Natural killer cell (primary cell): Measurements from ENCODE around the gene PDE10A. TPM values are rescaled to one million over a fixed set of nuclear protein-coding genes. Genes with fewer than 3 reads are reported as not detected.

Experiments
- ATAC-seq, 3 donors: fragments of 150-1000 bp in 2 of 3; fragments of 200-7000 bp in 1 of 3; cut with Tn5 transposase; 1 replicate in 1 of 3; 2 replicates in 2 of 3; pipeline ENCODE4 v1.10.0; 2021; ENCODE audit warnings: mild to moderate bottlenecking in 2 of 3, moderate library complexity in 2 of 3
- DNase-seq, 2 donors: peaks; one replicate each; pipeline versions ENCODE4 v3.0.0 to v3.0.0-alpha.2; 2013 to 2021; ENCODE audit warnings: mixed read lengths in 1 of 2
- H3K27ac ChIP-seq: one replicate; pipeline ENCODE4 v1.5.1; 2013; ENCODE audit warnings: mild to moderate bottlenecking, low read length
- H3K27me3 ChIP-seq: one replicate; pipeline ENCODE4 v1.6.1; 2013; ENCODE audit warnings: low read length; ENCODE audit not compliant: control insufficient read depth, insufficient read depth
- H3K36me3 ChIP-seq: one replicate; pipeline ENCODE4 v1.6.1; 2013; ENCODE audit warnings: low read length; ENCODE audit not compliant: control insufficient read depth, insufficient read depth
- H3K4me1 ChIP-seq: one replicate; pipeline ENCODE4 v1.6.1; 2013; ENCODE audit warnings: low read length; ENCODE audit not compliant: control insufficient read depth, insufficient read depth
- H3K4me3 ChIP-seq: one replicate; pipeline ENCODE4 v1.5.1; 2013; ENCODE audit warnings: low read length
- H3K9me3 ChIP-seq: one replicate; pipeline ENCODE4 v1.6.1; 2013; ENCODE audit warnings: low read length; ENCODE audit not compliant: control insufficient read depth, insufficient read depth
- H3K27ac Mint-ChIP-seq, 2 donors: one replicate each; pipeline ENCODE4 v1.8.0; 2022; ENCODE audit warnings: mild to moderate bottlenecking in 2 of 2, mixed read lengths in 2 of 2, moderate library complexity in 1 of 2
- H3K27me3 Mint-ChIP-seq, 2 donors: one replicate each; pipeline ENCODE4 v1.8.0; 2022; ENCODE audit warnings: low read depth in 2 of 2, mixed read lengths in 2 of 2
- H3K36me3 Mint-ChIP-seq: one replicate; pipeline ENCODE4 v1.8.0; 2022; ENCODE audit warnings: mixed read lengths
- H3K4me1 Mint-ChIP-seq, 2 donors: one replicate each; pipeline ENCODE4 v1.8.0; 2022; ENCODE audit warnings: mixed read lengths in 2 of 2
- H3K4me3 Mint-ChIP-seq: one replicate; pipeline ENCODE4 v1.8.0; 2022; ENCODE audit warnings: mild to moderate bottlenecking, moderate library complexity, mixed read lengths
- H3K9me3 Mint-ChIP-seq, 2 donors: one replicate each; pipeline ENCODE4 v1.8.0; 2022; ENCODE audit warnings: mixed read lengths in 2 of 2
- WGBS: methylation state at CpG from one replicate; pipeline ENCODE4 v1.1.7; 2013; ENCODE audit warnings: missing lambda C conversion rate; ENCODE audit not compliant: insufficient coverage; 5-methylcytosine and 5-hydroxymethylcytosine counted together
- intact Hi-C: fragments of 100-400 bp; cut with micrococcal nuclease; formaldehyde crosslinking; loops from one replicate; pipeline ENCODE4 v1.14.2; 2022
- total RNA-seq, 4 donors: library from RNA; stranded (reverse); fragments of 120-200 nt in 1 of 4; gene quantifications; one replicate each; pipeline versions ENCODE4 v1.2.3 to v1.2.4, GENCODE V29; 2013 to 2022
- TF ChIP-seq, protein P1 (sequence below): fragments of 200-600 bp; IDR thresholded peaks from one replicate; pipeline ENCODE4 v1.8.0; 2022; ENCODE audit warnings: antibody characterized with exemption

PDE10A gene
- total RNA-seq, 3 donors from 2014 or later (not counting 1 experiment from before 2014, with no cell fraction given): not detected

DNA sequence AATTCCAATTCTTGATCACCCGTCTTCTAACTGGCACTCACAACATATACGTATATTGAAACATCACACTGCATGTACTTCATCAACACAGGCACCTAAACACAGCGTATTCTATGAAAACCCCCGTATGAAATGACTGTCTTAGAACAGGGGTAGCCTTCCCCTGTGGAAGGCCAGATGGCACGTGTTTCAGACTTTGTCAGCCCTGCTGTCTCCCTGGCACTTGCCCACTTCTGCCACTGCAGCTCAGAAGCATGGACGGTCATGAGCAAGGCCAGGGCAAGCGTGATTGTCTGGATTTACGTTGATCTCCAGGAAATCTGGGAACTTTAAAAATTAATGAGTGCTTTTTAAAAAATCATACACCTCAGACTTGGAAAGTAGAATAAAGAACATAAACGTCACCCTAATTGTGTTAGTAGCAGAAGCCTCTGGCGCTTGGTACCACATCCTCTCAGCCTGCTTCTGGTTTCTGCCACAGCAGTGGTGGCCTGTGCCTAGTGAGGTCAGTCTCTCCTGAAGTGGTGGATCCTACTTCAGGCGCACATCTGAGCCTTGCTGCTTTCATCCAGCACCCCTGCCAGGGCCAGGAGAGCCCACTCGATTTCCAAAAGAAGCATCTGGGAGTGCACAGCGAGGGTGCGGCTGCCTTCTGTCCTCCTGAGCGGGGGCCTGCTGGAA is 18.3 kb downstream of the PDE10A start:
- no peaks in the 10 kb centered on the region for H3K27me3 ChIP-seq
- no peak for DNase-seq
- Mint-ChIP-seq H3K4me1 (no peaks in the 10 kb centered on the region), H3K4me3 (no peak overlapping the region), H3K27ac (no peak overlapping the region), H3K9me3 (no peaks in the 10 kb centered on the region), H3K27me3 (peaks cover 0 to 5% of the 10 kb centered on the region in 2 donors), H3K36me3 (no peaks in the 10 kb centered on the region)
- ATAC-seq: no peak
- intact Hi-C loops: no loop called here
- H3K9me3 ChIP-seq: no peaks in the 10 kb centered on the region
- H3K4me3 ChIP-seq: no peak overlapping the region
- TF ChIP-seq, protein P1, sequence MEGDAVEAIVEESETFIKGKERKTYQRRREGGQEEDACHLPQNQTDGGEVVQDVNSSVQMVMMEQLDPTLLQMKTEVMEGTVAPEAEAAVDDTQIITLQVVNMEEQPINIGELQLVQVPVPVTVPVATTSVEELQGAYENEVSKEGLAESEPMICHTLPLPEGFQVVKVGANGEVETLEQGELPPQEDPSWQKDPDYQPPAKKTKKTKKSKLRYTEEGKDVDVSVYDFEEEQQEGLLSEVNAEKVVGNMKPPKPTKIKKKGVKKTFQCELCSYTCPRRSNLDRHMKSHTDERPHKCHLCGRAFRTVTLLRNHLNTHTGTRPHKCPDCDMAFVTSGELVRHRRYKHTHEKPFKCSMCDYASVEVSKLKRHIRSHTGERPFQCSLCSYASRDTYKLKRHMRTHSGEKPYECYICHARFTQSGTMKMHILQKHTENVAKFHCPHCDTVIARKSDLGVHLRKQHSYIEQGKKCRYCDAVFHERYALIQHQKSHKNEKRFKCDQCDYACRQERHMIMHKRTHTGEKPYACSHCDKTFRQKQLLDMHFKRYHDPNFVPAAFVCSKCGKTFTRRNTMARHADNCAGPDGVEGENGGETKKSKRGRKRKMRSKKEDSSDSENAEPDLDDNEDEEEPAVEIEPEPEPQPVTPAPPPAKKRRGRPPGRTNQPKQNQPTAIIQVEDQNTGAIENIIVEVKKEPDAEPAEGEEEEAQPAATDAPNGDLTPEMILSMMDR: no peak
- H3K36me3 ChIP-seq: no peaks in the 10 kb centered on the region
- no peaks in the 10 kb centered on the region for H3K4me1 ChIP-seq
- no peak overlapping the region for H3K27ac ChIP-seq
- 88% methylated on average over 15 of the region's 15 CpGs for WGBS

DNA sequence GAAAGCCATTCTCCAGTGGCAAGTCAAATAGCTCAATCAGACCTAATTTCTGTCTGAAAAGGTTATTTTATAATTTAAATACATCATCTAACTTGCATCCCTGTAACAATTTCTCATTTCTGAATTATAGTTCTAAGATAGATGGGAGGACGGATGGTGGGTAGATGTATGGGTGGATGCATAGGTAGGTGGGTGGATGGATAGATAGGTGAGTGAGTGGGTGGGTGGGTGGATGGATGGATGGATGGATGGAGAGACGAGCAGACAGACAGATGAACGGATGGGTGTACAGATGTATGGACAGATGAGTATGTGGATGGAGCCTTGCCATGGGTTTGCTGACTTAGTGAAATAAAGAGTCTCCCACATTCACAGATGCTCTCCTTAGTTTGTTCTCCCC is 20.0 kb downstream of the PDE10A start:
- no peaks in the 10 kb centered on the region for H3K4me1 Mint-ChIP-seq
- H3K4me1 ChIP-seq: no peaks in the 10 kb centered on the region
- 65% methylated on average over 3 of the region's 3 CpGs for WGBS
- TF ChIP-seq, protein P1: no peak
- H3K27ac Mint-ChIP-seq: no peak overlapping the region
- H3K36me3 ChIP-seq: no peaks in the 10 kb centered on the region
- no peaks in the 10 kb centered on the region for H3K9me3 Mint-ChIP-seq
- H3K9me3 ChIP-seq: no peaks in the 10 kb centered on the region
- no peaks in the 10 kb centered on the region for H3K27me3 ChIP-seq
- no peaks in the 10 kb centered on the region for H3K36me3 Mint-ChIP-seq
- no peak overlapping the region for H3K4me3 Mint-ChIP-seq
- intact Hi-C loops: no loop called here
- no peak for DNase-seq
- no peak overlapping the region for H3K4me3 ChIP-seq
- no peak overlapping the region for H3K27ac ChIP-seq
- ATAC-seq: no peak
- H3K27me3 Mint-ChIP-seq: peaks cover 0 to 5% of the 10 kb centered on the region in 2 donors

DNA sequence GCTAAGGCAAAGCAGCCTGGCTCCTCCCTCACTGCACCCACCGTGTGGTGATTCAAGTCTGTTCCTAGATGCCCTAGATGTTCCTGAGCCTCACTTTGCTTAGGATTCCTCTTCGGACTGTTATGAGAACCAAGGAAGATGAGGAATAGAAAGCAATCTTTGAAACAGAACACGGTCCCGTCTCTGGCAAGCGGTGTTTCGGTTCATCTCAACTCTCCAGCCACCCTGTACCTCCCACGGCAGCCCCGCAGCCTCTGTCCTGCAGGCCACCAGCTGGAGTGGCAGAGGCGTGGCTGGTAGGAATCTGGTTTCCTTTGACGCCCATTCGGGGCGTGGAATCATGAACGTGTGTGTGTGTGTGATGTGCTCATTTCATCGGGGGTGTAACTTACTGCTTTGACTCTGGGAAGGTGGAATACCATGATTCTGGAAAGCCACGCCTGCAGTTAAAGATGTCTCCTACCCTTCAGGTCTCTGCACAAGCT is 21.3 kb downstream of the PDE10A start:
- no peaks in the 10 kb centered on the region for H3K4me1 Mint-ChIP-seq
- ATAC-seq: no peak
- TF ChIP-seq, protein P1: no peak
- intact Hi-C loops: no loop called here
- peaks cover 0 to 5% of the 10 kb centered on the region in 2 donors for H3K27me3 Mint-ChIP-seq
- Histone ChIP-seq H3K9me3 (no peaks in the 10 kb centered on the region), H3K4me1 (no peaks in the 10 kb centered on the region), H3K36me3 (no peaks in the 10 kb centered on the region), H3K27ac (no peak overlapping the region), H3K27me3 (no peaks in the 10 kb centered on the region), H3K4me3 (no peak overlapping the region)
- 88% methylated on average over 15 of the region's 15 CpGs for WGBS
- H3K4me3 Mint-ChIP-seq: no peak overlapping the region
- H3K36me3 Mint-ChIP-seq: no peaks in the 10 kb centered on the region
- H3K27ac Mint-ChIP-seq: no peak overlapping the region
- no peaks in the 10 kb centered on the region for H3K9me3 Mint-ChIP-seq
- no peak for DNase-seq

DNA sequence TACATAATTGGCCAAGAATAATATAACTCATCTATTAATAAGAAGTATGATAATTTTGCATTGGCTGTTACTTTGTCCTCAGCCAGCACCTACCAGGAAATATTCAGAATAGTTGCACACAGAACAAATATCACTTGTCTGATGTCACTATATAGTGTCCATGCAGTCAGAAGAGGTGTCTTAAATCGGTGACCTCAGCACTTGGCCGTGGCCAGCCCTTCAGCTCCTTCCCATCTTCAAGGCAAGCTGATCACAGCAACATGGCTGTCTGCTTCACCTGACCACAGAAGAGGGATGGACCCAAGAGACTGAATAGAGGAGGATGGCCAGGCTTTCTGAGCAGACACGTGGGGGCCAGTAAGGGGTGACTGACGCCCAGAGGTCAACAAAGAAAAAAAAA is 22.2 kb downstream of the PDE10A start:
- WGBS: 57% methylated on average over 3 of the region's 4 CpGs
- H3K4me1 ChIP-seq: no peaks in the 10 kb centered on the region

More for the DNA sequence above, 22.2 kb downstream of the PDE10A start:
- no peaks in the 10 kb centered on the region for H3K9me3 ChIP-seq
- intact Hi-C loops: no loop called here
- Mint-ChIP-seq H3K27ac (no peak overlapping the region), H3K27me3 (peaks cover 0 to 5% of the 10 kb centered on the region in 2 donors), H3K9me3 (no peaks in the 10 kb centered on the region), H3K36me3 (no peaks in the 10 kb centered on the region), H3K4me1 (no peaks in the 10 kb centered on the region), H3K4me3 (no peak overlapping the region)
- H3K27me3 ChIP-seq: no peaks in the 10 kb centered on the region
- no peak overlapping the region for H3K27ac ChIP-seq
- H3K4me3 ChIP-seq: no peak overlapping the region
- DNase-seq (no peak), ATAC-seq (no peak)
- TF ChIP-seq, protein P1: no peak
- no peaks in the 10 kb centered on the region for H3K36me3 ChIP-seq
